K562 treated with DMSO at 1 percent for 4 hours (cell line): Measurements from ENCODE around the gene GFPT2. TPM values are rescaled to one million over a fixed set of nuclear protein-coding genes. Genes with fewer than 3 reads are reported as not detected.

Experiments
- total RNA-seq: library from RNA; unstranded; fragments of 300-600 nt; gene quantifications from 2 replicates; pipeline ENCODE4 v1.2.3, GENCODE V29; 2022; ENCODE audit not compliant: insufficient read depth

GFPT2 gene
- total RNA-seq: not detected in 2 replicates

DNA sequence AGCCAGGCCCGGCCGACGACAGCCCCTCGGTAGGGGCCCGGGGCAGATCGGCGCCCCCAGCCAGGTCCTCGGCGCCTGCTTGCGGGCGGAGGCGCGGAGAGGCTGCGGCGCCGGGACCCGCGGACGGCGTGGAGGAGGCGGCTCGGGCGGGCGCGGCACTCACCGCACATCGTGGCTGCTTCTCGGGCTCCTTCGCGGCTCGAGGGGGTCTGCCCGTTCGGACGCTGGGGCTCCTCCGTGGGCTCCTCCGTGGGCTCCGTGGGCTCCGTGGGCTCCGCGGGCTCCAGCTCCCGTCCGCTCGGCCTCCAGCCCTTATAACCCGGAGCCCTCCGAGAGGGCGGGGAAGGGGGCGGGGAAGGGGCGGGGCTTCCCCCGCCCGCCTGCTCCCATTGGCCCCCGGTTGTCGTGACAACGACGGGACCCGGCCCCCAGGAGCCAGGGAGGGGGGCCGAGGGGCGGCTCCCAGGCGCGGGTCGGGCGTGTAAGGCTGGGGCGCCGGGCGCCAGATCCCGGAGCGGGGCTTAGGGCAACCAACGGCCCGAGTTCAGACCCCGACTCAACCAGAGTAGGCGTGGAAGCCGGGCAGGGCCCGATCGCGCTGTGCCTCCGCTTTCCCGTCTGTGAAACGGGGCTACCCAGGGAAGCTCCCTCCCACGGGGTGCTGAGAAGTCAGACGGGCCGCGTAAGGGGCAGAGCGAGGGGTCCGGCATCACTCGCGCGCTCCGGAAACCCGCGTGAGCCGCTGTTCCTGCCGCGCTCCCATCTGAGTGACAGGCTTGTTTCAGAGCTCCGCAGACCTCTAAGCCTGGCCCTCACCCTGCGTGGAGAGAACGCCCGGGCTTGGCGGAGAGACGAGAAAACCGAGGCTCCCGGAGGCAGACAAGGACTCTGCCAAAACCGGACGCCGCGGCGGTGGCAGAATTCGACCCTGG is at the start of gene GFPT2:
GFPT2 (minus strand) TSS at position 289 of the 932 bp plus-strand sequence; CDS start at position 170, 119 bp downstream.

DNA sequence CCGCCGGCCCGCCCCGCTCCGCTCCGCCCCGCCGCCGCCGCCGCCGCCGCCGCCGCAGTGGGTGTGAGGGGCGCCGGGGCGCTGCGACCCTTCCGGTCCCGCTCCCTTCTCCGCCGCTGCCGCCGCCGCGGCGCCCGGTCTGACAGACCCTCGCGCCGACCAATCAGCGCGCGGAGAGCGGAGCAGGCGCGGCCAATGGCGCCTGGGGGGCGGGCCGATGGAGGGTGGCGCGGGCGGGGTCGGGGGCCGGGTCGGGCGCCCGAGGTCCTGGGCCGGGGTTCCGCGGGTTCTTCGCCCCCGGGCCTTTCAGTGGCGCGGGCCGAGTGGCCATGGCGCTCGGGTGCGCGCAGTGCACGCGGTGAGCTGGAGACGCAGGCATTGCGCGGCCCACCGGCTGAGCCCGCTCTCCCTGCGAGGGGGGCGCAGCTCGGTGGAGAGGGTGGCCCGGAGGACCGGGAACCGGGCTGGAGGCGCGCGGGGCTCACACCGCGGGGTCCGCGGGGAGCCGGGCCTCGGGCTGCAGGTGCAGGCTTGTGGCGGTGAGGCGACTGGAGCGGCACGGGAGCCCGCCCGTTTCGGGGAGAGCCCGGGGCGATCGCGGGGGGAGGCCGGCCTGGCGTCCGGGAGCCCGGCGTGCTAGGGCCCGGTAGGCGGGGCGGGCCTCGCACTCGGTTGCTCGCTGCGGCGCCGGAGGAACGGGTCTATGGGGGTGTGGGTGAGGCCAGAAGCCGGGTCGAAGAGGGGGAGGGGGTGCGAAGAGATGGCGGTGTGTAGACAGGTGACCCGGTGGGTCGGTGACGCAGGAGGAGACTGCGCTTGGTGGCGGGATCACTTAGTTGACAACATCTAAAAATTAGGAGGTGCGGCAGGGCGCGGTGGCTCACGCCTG is 60.9 kb downstream of the GFPT2 start, which contains the start of gene MAPK9:
MAPK9 (minus strand) TSS at position 141 of the 889 bp plus-strand sequence. CDS start 11,522 bp downstream, outside the sequence.

Other genes with a start within 250 kb of the GFPT2 start
- gene RASGEF1C, start 144.1 kb downstream of the GFPT2 start, total RNA-seq: 0.40 TPM in 1 of 2 replicates, not detected in the other
- 24.3 and 26.4 TPM in 2 replicates for gene MAPK9, start 61.3 kb downstream of the GFPT2 start, total RNA-seq
- 11.6 and 11.8 TPM in 2 replicates for gene CNOT6, start 141.0 kb upstream of the GFPT2 start, total RNA-seq
- not detected in 2 replicates for gene SCGB3A1, start 238.2 kb upstream of the GFPT2 start, total RNA-seq